Tibial nerve (tissue), 4 donors: ENCODE results near the gene SDCCAG8.

ENCODE experiments used
- CTCF ChIP-seq, 5 experiments: fragments of 200-600 bp in 3 of 5; fragments of 450-650 bp in 2 of 5; sonication (generic) in 3 of 5; IDR thresholded peaks; one replicate each; pipeline ENCODE4 v1.5.1; 2016 to 2019; ENCODE audit warnings: antibody characterized with exemption in 5 of 5, mild to moderate bottlenecking in 3 of 5, moderate library complexity in 2 of 5
- EP300 ChIP-seq, 2 donors: sonication (generic); formaldehyde crosslinking; IDR thresholded peaks; one replicate each; pipeline ENCODE4 v1.6.1; 2017; ENCODE audit warnings: antibody characterized with exemption in 2 of 2, mild to moderate bottlenecking in 1 of 2

- TF ChIP-seq CTCF (IDR thresholded peaks at IDR 0.05) (no peak), EP300 (IDR thresholded peaks at IDR 0.05) (no peak)
Measured at GRCh38 chr1:243525085-243525487, 269.2 kb downstream of the SDCCAG8 start.
